Natural killer cell (primary cell): Measurements from ENCODE around the gene RAP1GAP. TPM values are rescaled to one million over a fixed set of nuclear protein-coding genes. Genes with fewer than 3 reads are reported as not detected.
A peak's percentile ranks its signal among the peaks of the same experiment; 100 is the strongest.

ENCODE experiments used
- ATAC-seq, 3 donors: fragments of 150-1000 bp in 2 of 3; fragments of 200-7000 bp in 1 of 3; cut with Tn5 transposase; 1 replicate in 1 of 3; 2 replicates in 2 of 3; pipeline ENCODE4 v1.10.0; 2021; ENCODE audit warnings: mild to moderate bottlenecking in 2 of 3, moderate library complexity in 2 of 3
- DNase-seq, 2 donors: peaks; one replicate each; pipeline versions ENCODE4 v3.0.0 to v3.0.0-alpha.2; 2013 to 2021; ENCODE audit warnings: mixed read lengths in 1 of 2
- H3K27ac ChIP-seq: one replicate; pipeline ENCODE4 v1.5.1; 2013; ENCODE audit warnings: mild to moderate bottlenecking, low read length
- H3K27me3 ChIP-seq: one replicate; pipeline ENCODE4 v1.6.1; 2013; ENCODE audit warnings: low read length; ENCODE audit not compliant: control insufficient read depth, insufficient read depth
- H3K36me3 ChIP-seq: one replicate; pipeline ENCODE4 v1.6.1; 2013; ENCODE audit warnings: low read length; ENCODE audit not compliant: control insufficient read depth, insufficient read depth
- H3K4me1 ChIP-seq: one replicate; pipeline ENCODE4 v1.6.1; 2013; ENCODE audit warnings: low read length; ENCODE audit not compliant: control insufficient read depth, insufficient read depth
- H3K4me3 ChIP-seq: one replicate; pipeline ENCODE4 v1.5.1; 2013; ENCODE audit warnings: low read length
- H3K9me3 ChIP-seq: one replicate; pipeline ENCODE4 v1.6.1; 2013; ENCODE audit warnings: low read length; ENCODE audit not compliant: control insufficient read depth, insufficient read depth
- H3K27ac Mint-ChIP-seq, 2 donors: one replicate each; pipeline ENCODE4 v1.8.0; 2022; ENCODE audit warnings: mild to moderate bottlenecking in 2 of 2, mixed read lengths in 2 of 2, moderate library complexity in 1 of 2
- H3K27me3 Mint-ChIP-seq, 2 donors: one replicate each; pipeline ENCODE4 v1.8.0; 2022; ENCODE audit warnings: low read depth in 2 of 2, mixed read lengths in 2 of 2
- H3K36me3 Mint-ChIP-seq: one replicate; pipeline ENCODE4 v1.8.0; 2022; ENCODE audit warnings: mixed read lengths
- H3K4me1 Mint-ChIP-seq, 2 donors: one replicate each; pipeline ENCODE4 v1.8.0; 2022; ENCODE audit warnings: mixed read lengths in 2 of 2
- H3K4me3 Mint-ChIP-seq: one replicate; pipeline ENCODE4 v1.8.0; 2022; ENCODE audit warnings: mild to moderate bottlenecking, moderate library complexity, mixed read lengths
- H3K9me3 Mint-ChIP-seq, 2 donors: one replicate each; pipeline ENCODE4 v1.8.0; 2022; ENCODE audit warnings: mixed read lengths in 2 of 2
- WGBS: methylation state at CpG from one replicate; pipeline ENCODE4 v1.1.7; 2013; ENCODE audit warnings: missing lambda C conversion rate; ENCODE audit not compliant: insufficient coverage; 5-methylcytosine and 5-hydroxymethylcytosine counted together
- intact Hi-C: fragments of 100-400 bp; cut with micrococcal nuclease; formaldehyde crosslinking; loops from one replicate; pipeline ENCODE4 v1.14.2; 2022
- total RNA-seq, 4 donors: library from RNA; stranded (reverse); fragments of 120-200 nt in 1 of 4; gene quantifications; one replicate each; pipeline versions ENCODE4 v1.2.3 to v1.2.4, GENCODE V29; 2013 to 2022
- TF ChIP-seq, protein P1 (sequence below): fragments of 200-600 bp; IDR thresholded peaks from one replicate; pipeline ENCODE4 v1.8.0; 2022; ENCODE audit warnings: antibody characterized with exemption

RAP1GAP gene
- total RNA-seq, 3 donors from 2014 or later (not counting 1 experiment from before 2014, with no cell fraction given): 0.47 to 1.1 TPM; not detected in 1

DNA sequence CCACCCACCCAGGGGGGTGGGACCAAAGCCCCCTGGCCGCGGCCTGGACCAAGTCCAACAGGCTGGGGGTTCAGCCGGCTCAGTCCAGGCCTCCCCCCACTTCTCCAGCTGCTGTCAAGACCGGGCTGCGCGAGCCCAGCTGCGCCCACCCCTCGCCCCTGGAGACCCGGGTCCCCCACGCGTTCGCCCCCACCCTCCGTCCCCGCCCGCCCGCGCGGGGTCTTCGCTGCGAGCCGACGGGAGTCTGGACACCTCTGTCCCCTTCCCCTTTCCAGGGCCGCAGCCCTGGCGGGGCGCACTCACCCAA lies 253 bp downstream of the RAP1GAP start:
- no peak for DNase-seq
- Histone ChIP-seq H3K9me3 (no peaks in the 10 kb centered on the region), H3K4me3 (no peak overlapping the region), H3K27ac (no peak overlapping the region), H3K27me3 (peaks cover 23% of the 10 kb centered on the region), H3K36me3 (no peaks in the 10 kb centered on the region), H3K4me1 (peaks cover 19% of the 10 kb centered on the region)
- intact Hi-C loops: no loop called here
- Mint-ChIP-seq H3K9me3 (no peaks in the 10 kb centered on the region), H3K4me1 (peaks cover 0 to 5% of the 10 kb centered on the region in 2 donors), H3K27me3 (peaks cover 15 to 25% of the 10 kb centered on the region in 2 donors), H3K27ac (no peak overlapping the region), H3K36me3 (no peaks in the 10 kb centered on the region), H3K4me3 (peak overlapping the region; percentile 25)
- TF ChIP-seq, protein P1, sequence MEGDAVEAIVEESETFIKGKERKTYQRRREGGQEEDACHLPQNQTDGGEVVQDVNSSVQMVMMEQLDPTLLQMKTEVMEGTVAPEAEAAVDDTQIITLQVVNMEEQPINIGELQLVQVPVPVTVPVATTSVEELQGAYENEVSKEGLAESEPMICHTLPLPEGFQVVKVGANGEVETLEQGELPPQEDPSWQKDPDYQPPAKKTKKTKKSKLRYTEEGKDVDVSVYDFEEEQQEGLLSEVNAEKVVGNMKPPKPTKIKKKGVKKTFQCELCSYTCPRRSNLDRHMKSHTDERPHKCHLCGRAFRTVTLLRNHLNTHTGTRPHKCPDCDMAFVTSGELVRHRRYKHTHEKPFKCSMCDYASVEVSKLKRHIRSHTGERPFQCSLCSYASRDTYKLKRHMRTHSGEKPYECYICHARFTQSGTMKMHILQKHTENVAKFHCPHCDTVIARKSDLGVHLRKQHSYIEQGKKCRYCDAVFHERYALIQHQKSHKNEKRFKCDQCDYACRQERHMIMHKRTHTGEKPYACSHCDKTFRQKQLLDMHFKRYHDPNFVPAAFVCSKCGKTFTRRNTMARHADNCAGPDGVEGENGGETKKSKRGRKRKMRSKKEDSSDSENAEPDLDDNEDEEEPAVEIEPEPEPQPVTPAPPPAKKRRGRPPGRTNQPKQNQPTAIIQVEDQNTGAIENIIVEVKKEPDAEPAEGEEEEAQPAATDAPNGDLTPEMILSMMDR: no peak
- 2% methylated on average over 25 of the region's 25 CpGs for WGBS
- no peak for ATAC-seq

- 11% methylated on average over 33 of the region's 33 CpGs for WGBS
- Mint-ChIP-seq H3K9me3 (no peaks in the 10 kb centered on the region), H3K36me3 (no peaks in the 10 kb centered on the region), H3K4me1 (peaks cover 0 to 5% of the 10 kb centered on the region in 2 donors), H3K27me3 (peaks cover 15 to 25% of the 10 kb centered on the region in 2 donors), H3K4me3 (peak overlapping the region; percentile 25), H3K27ac (no peak overlapping the region)
- Histone ChIP-seq H3K4me1 (peaks cover 19% of the 10 kb centered on the region), H3K36me3 (no peaks in the 10 kb centered on the region), H3K9me3 (no peaks in the 10 kb centered on the region), H3K27ac (no peak overlapping the region), H3K4me3 (no peak overlapping the region), H3K27me3 (peaks cover 23% of the 10 kb centered on the region)
- DNase-seq: no peak
- TF ChIP-seq, protein P1: no peak
- ATAC-seq: no peak
- intact Hi-C loops: no loop called here
Measured at GRCh38 chr1:21668232-21668950, 766 bp downstream of the RAP1GAP start.

- H3K4me3 Mint-ChIP-seq: no peak overlapping the region
Measured at GRCh38 chr1:21667348-21668231, 1.6 kb downstream of the RAP1GAP start.

More at GRCh38 chr1:21667348-21668231, 1.6 kb downstream of the RAP1GAP start:
- intact Hi-C loops: no loop called here
- ATAC-seq: no peak
- peaks cover 15 to 25% of the 10 kb centered on the region in 2 donors for H3K27me3 Mint-ChIP-seq
- H3K9me3 Mint-ChIP-seq: no peaks in the 10 kb centered on the region
- peaks cover 19% of the 10 kb centered on the region for H3K4me1 ChIP-seq
- WGBS: 93% methylated on average over 8 of the region's 11 CpGs
- peaks cover 0 to 5% of the 10 kb centered on the region in 2 donors for H3K4me1 Mint-ChIP-seq
- H3K36me3 ChIP-seq: no peaks in the 10 kb centered on the region
- H3K36me3 Mint-ChIP-seq: no peaks in the 10 kb centered on the region
- no peaks in the 10 kb centered on the region for H3K9me3 ChIP-seq
- H3K27ac ChIP-seq: no peak overlapping the region
- H3K27me3 ChIP-seq: peaks cover 23% of the 10 kb centered on the region
- TF ChIP-seq, protein P1: no peak
- no peak overlapping the region for H3K4me3 ChIP-seq
- no peak for DNase-seq
- no peak overlapping the region for H3K27ac Mint-ChIP-seq
